ENCODE measurements around the gene PREX1. TPM values are rescaled to one million over a fixed set of nuclear protein-coding genes. Genes with fewer than 3 reads are reported as not detected.

Gene PREX1
- total and polyA plus RNA-seq, 4 donors, result 29.5 to 121 (median 69.3) TPM

DNA sequence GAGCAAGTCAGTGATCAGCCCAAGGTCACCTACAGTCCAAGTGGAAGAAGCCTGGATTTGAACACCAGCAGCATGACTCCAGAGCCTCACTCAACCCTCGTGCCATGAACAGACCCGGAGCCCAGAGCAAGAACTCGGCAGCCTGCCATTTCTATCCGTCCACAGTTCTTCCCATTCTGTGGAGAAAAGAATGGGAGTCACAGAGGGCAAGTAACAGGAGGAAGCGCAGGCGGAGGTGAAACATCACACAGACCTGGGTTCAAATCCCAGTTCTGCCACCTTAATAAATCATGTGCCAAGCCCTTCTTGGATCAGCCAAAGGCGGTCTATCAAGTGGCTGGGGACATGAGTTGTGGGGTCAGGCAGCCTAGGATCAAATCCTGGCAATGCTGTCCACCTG, 4.3 kb downstream of the PREX1 start:
- peaks cover 0 to 7% (median 0%) of the 10 kb centered on the region in 4 donors for H3K36me3 ChIP-seq (ENCODE audit: control insufficient read depth in 4 of 4, insufficient read depth in 4 of 4, low read length in 4 of 4)
- H3K9me3 ChIP-seq (ENCODE audit: control insufficient read depth in 4 of 4, insufficient read depth in 3 of 4, low read length in 3 of 4), result no peaks in the 10 kb centered on the region
- H3K27me3 ChIP-seq (ENCODE audit: control insufficient read depth in 3 of 3, insufficient read depth in 3 of 3, low read length in 2 of 3), result peaks cover 0 to 68% (median 13%) of the 10 kb centered on the region in 3 donors
- no peak overlapping the region for H3K9ac ChIP-seq (ENCODE audit: insufficient read depth in 1 of 2, low read length in 2 of 2)
- TF ChIP-seq, protein P1, sequence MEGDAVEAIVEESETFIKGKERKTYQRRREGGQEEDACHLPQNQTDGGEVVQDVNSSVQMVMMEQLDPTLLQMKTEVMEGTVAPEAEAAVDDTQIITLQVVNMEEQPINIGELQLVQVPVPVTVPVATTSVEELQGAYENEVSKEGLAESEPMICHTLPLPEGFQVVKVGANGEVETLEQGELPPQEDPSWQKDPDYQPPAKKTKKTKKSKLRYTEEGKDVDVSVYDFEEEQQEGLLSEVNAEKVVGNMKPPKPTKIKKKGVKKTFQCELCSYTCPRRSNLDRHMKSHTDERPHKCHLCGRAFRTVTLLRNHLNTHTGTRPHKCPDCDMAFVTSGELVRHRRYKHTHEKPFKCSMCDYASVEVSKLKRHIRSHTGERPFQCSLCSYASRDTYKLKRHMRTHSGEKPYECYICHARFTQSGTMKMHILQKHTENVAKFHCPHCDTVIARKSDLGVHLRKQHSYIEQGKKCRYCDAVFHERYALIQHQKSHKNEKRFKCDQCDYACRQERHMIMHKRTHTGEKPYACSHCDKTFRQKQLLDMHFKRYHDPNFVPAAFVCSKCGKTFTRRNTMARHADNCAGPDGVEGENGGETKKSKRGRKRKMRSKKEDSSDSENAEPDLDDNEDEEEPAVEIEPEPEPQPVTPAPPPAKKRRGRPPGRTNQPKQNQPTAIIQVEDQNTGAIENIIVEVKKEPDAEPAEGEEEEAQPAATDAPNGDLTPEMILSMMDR (IDR thresholded peaks at IDR 0.05; ENCODE audit: control extremely low read depth, extremely low read depth), result no peak
- H3K27ac ChIP-seq (ENCODE audit: low read depth in 1 of 2, low read length in 1 of 2), result peak overlapping the region in 1 of 2 donors; percentile 22
- DNase-seq (no peak), ATAC-seq (ENCODE audit: insufficient read depth, low FRiP score) (no peak)
- H3K4me1 ChIP-seq (ENCODE audit: control insufficient read depth in 5 of 5, insufficient read depth in 5 of 5, low read length in 5 of 5), result peaks cover 0 to 21% (median 3%) of the 10 kb centered on the region in 5 donors
- WGBS, 2 donors, result 66 to 74% methylated on average over 7 of the region's 7 CpGs
- no peak overlapping the region for H3K4me3 ChIP-seq

DNA sequence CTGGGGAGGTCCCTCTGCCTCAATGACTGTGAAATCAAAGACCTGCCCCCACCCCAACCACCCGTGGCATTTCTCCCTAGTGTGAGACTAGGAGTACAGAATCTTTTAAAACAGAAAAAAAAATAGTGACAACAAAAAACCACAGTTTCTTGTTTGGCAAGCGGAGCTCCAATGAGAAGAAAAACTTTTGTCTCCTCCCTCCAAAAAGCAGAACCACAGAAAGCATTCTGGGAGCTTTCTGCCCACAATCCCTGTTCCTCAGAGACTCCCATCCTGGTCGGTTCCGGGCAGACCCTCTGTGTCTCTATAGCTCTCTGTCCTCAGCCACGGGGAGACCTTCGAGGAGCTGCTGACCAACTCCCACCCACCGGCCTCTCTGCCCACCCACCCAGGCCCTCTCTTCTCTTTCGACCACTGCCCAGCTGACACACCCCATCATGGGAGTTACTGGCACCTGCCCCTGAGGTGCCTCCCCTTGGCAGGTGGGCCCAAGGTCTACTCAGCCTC, 4.9 kb downstream of the PREX1 start:
- peaks cover 0 to 71% (median 14%) of the 10 kb centered on the region in 3 donors for H3K27me3 ChIP-seq (ENCODE audit: control insufficient read depth in 3 of 3, insufficient read depth in 3 of 3, low read length in 2 of 3)
- H3K4me1 ChIP-seq (ENCODE audit: control insufficient read depth in 5 of 5, insufficient read depth in 5 of 5, low read length in 5 of 5), result peaks cover 0 to 19% (median 3%) of the 10 kb centered on the region in 5 donors
- no peaks in the 10 kb centered on the region for H3K9me3 ChIP-seq (ENCODE audit: control insufficient read depth in 4 of 4, insufficient read depth in 3 of 4, low read length in 3 of 4)
- H3K36me3 ChIP-seq (ENCODE audit: control insufficient read depth in 4 of 4, insufficient read depth in 4 of 4, low read length in 4 of 4), result peaks cover 0 to 7% (median 0%) of the 10 kb centered on the region in 4 donors
- peak overlapping the region in 1 of 2 donors; percentile 22 for H3K27ac ChIP-seq (ENCODE audit: low read depth in 1 of 2, low read length in 1 of 2)
- TF ChIP-seq, protein P1 (IDR thresholded peaks at IDR 0.05; ENCODE audit: control extremely low read depth, extremely low read depth), result no peak
- no peak overlapping the region for H3K4me3 ChIP-seq
- no peak overlapping the region for H3K9ac ChIP-seq (ENCODE audit: insufficient read depth in 1 of 2, low read length in 2 of 2)
- DNase-seq, result no peak
- ATAC-seq (ENCODE audit: insufficient read depth, low FRiP score), result no peak
- WGBS, 2 donors, result 4 to 40% methylated on average over 8 of the region's 8 CpGs

DNA sequence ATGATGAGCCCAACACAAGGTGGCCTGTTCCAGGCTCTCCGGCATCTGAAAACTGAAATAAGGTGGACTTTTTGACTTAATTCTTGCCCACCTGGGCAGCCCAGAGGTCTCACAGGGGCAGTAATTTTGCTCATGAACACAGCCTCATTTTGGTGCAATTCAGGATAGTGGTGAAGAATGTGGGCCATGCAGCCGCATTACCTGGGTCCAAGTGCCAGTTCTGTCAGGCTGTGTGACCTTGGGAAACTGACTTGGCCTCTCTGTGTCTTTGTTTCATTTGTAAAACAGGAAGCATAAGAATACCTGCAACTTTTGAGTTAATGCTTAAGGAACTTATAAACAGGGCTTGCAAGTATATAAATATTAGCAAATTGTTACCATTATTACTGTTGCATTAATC, 5.6 kb downstream of the PREX1 start:
- Histone ChIP-seq H3K9ac (ENCODE audit: insufficient read depth in 1 of 2, low read length in 2 of 2) (no peak overlapping the region), H3K27me3 (ENCODE audit: control insufficient read depth in 3 of 3, insufficient read depth in 3 of 3, low read length in 2 of 3) (peaks cover 0 to 74% (median 17%) of the 10 kb centered on the region in 3 donors), H3K4me3 (no peak overlapping the region), H3K4me1 (ENCODE audit: control insufficient read depth in 5 of 5, insufficient read depth in 5 of 5, low read length in 5 of 5) (peaks cover 0 to 19% (median 3%) of the 10 kb centered on the region in 5 donors), H3K9me3 (ENCODE audit: control insufficient read depth in 4 of 4, insufficient read depth in 3 of 4, low read length in 3 of 4) (no peaks in the 10 kb centered on the region), H3K36me3 (ENCODE audit: control insufficient read depth in 4 of 4, insufficient read depth in 4 of 4, low read length in 4 of 4) (peaks cover 0 to 7% (median 0%) of the 10 kb centered on the region in 4 donors), H3K27ac (ENCODE audit: low read depth in 1 of 2, low read length in 1 of 2) (peak overlapping the region in 1 of 2 donors; percentile 43)
- WGBS, 2 donors, result 83 to 85% methylated on average over 2 of the region's 2 CpGs
- TF ChIP-seq, protein P1 (IDR thresholded peaks at IDR 0.05; ENCODE audit: control extremely low read depth, extremely low read depth), result no peak
- ATAC-seq (ENCODE audit: insufficient read depth, low FRiP score) (no peak), DNase-seq (no peak)

Data from lung (tissue), 12 donors.